HG02763 (cell line): ENCODE data around the gene GNB1L.

ENCODE experiments used
- ATAC-seq: cut with Tn5 transposase; IDR thresholded peaks from one replicate; pipeline ENCODE4 v1.9.1; 2021; ENCODE audit warnings: mild to moderate bottlenecking, moderate library complexity; ENCODE audit not compliant: unreplicated experiment

Gene GNB1L

GRCh38 chr22:19765477-19766239 lies 89.0 kb downstream of the GNB1L start:
- ATAC-seq: no peak

DNA sequence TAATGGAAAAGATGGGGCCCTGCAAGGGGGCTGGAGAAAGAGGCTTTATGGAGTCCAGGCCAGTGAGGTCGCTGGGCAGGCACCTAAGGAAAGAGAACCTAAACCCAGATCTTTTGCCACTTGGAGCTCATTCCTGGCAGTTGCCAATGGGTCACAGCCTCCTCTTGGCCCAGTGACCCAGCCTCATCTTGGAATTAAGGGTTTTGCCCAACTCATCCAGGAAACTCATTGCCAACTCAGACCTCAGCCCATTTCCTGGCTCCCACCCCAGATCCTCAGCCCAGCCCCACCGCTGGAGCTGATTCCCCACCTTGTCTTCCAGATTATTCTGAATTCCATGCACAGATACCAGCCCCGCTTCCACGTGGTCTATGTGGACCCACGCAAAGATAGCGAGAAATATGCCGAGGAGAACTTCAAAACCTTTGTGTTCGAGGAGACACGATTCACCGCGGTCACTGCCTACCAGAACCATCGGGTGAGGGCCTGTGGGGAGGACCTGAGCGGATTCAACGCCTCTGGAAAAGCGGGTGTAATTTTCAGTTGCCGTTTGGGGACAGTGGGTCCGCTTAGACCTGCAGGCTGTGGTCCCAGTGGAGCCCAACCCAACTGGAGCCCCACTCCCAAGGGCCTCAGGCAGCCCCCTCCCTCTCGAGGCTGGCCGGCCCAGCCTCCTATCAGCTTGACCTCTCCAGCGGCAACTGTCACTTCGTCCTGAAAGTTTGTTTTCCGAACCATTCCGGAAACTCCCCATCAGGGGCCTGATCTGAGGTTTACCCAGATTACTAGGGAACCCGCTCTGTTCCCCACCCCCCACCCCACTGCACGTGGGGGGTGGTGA lies 89.8 kb downstream of the GNB1L start:
- no peak for ATAC-seq

GRCh38 chr22:19764299-19764593 lies 90.4 kb downstream of the GNB1L start:
- no peak for ATAC-seq

DNA sequence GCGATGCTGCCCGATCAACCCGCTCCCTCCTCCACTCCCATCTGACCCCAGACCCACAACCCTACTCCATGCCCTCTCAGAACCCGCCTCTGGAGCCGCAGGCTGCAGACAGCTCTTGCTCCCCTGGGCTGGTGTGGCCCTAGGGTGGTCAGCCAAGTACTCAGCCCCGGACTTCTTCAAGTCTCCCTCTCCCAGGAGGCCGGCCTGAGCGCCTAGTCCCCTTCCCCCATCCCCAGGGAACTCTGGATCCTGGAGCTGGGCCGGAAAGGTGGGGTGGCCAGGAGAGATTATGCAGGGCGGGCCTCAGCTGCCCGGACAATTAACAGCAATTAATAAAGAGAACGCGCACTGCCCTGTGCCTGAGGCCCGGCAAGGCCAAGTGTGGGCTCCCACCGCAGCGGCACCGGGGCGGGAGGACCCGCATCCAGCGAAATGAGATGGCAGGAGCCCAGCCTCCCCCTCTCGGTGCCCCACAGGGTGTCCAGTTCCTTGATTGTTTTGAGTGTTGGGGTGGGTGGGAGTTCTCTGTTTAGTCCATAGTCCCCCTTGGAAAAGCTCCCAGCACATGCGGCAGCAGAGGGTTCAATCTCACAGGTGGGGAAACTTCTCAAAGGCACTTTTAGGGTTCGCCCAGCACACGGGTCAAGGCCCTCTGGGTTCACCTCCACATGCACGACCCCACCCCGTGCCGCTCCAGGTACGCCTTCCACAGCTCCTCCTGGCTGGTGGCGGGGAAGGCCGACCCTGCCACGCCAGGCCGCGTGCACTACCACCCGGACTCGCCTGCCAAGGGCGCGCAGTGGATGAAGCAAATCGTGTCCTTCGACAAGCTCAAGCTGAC lies 91.0 kb downstream of the GNB1L start:
- ATAC-seq: no peak

GRCh38 chr22:19762568-19763457 lies 91.9 kb downstream of the GNB1L start:
- ATAC-seq: no peak

- no peak for ATAC-seq
Observed at GRCh38 chr22:19761725-19762567, 92.7 kb downstream of the GNB1L start.

- ATAC-seq: no peak
Observed at GRCh38 chr22:19760951-19761724, 93.5 kb downstream of the GNB1L start.

DNA sequence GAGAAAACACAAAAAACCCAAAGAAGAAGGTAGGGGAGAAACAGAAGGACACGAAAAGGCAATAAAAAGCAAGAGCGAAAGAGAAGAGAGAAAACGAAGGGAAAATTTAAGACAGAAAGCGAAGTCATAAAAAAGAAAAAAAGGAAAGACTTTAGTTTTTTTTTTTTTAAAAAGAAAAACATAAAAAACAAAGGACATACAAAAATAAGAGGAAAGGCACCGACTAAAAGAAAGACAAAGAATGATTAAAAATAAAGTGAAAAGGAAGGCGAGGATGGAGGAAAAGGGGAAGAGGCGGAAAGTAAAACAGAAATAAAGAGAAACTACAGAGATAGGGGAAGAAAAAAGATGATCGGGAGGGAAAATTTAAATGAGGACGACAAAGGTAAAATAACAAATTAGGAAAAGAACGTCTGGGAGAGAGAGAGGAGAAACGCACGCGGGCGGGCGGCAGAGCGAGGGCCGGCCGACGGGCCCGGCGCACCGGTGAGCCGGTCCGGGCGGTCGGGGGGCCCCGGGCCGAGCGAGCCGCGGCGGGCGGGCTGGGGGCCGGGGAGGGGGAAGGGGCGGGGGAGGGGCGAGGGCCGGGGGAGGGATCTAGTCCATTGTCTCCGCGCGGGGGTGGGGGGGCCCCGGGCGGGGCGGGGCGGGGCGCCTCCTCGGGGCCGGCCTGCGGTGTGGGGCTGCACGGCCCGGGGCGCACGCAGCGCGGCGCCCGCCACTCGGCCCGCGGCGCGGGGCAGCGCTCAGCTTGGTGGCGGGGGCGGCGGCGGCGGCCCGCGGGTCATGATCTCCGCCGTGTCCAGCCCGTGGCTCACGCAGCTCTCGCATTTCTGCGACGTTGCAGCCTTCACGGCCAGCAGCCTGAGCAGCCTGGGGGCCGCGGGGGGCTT lies 94.4 kb downstream of the GNB1L start, which contains the start of gene TBX1:
Gene TBX1 (plus strand): TSS at position 721 of the 893 bp plus-strand sequence. CDS start 66 bp downstream, at position 787.
- no peak for ATAC-seq

- no peak for ATAC-seq
Observed at GRCh38 chr22:19759427-19760057, 95.1 kb downstream of the GNB1L start.

DNA sequence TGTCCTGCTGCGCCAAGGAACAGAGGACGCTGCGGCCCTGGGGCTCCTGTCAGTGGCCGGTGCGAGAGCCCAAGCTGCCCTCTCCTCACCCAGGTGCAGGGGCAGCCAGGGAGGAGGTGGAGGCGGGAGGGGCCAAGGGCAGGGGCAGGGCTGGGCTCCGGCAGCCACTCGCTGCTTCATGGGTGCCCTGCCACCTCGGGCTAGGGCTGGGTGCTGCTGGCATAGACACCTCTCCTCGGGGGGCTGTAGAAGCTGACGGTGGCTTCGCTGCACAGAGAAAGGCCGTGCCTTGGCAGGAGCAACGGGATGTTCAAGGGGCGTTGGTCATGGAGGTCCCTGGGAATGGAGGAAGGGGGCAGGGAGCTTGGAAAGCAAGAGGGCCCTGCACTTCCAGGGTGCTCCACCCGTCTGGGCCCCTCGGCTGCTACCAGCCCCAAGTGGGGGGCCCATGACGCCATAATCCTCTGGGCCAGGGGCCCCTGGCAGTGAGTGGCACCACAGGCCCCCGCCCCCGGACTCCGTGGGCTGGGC lies 95.7 kb downstream of the GNB1L start:
- no peak for ATAC-seq

GRCh38 chr22:19757985-19758895 lies 96.4 kb downstream of the GNB1L start:
- ATAC-seq: no peak

DNA sequence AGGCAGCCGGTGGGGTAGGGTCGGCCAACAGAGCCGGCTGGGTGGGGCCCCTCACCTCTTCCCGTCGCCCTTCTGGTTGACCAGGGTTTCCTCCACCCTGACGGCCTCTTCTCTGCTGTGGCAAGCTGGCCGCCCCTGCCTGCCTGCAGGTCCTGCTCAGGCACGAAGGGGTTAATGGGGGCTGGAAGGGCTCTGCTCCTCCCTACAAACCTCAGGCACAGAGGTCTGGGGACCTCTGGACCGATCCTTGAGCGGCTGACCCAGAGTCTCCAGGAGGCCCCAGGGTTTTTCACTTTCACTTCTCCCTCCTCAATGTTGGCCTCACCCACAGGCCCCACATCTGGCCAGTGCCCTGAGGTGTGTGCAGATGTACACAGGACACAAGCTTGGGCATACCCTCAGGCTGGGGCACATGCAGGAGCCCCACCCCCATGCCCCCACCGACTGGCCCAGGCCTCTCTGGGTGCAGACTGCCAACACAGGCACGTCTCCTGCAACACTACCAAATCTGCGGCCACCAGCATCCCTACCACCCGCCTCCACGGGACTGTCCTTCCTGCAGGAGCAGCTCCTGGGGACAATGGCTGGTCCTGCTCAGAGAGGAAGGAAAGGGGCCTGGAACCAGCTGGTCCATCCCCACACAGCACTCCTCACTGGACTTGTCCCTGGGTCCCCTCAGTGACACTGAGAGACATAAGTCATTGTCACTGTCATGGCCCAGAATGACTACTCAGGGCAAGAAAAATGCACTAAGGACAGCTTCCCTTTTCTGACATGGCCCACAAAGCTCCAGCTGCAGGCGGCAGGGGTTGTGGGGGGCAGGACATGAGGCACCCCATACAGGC lies 97.3 kb downstream of the GNB1L start:
- ATAC-seq: no peak

GRCh38 chr22:19756288-19757128 lies 98.2 kb downstream of the GNB1L start:
- no peak for ATAC-seq

DNA sequence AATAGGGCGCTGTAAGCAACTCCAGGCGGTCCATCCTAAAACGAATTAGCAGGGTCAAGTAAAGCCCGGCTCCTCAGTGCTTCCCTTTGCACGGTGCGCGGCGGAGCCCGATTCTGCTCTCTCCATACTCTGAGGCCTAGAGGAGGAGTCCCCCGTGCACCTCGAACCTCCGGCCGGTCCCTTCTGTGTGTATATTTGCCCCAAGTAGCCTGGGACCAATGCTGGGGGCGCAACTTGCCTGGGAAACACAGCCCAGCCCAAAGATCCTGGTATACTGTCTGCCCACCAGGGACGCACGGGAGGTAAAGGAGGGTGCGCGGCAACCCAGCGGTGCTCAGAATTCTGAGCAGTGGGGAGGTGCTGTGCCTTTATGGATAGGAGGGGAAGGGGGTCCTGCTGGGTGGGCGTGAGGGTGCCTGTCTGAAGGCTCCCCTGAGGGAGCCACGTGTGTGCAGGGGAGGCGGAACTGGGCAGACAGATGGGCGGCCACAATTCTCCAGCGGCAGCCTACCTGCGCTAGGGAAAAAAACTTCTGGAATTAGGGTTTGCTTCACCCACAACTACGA lies 98.9 kb downstream of the GNB1L start:
- no peak for ATAC-seq
